ENCODE measurements around the gene ADAM22.

ADAM22 gene

GRCh38 chr7:88219781-88220747 is 286.0 kb downstream of the ADAM22 start, which contains the start of gene SRI:
Gene SRI, minus strand, starts transcription at chr7:88220038. Its CDS starts 12 bp downstream, at chr7:88220026.
- H3K9me3 ChIP-seq (ENCODE audit: control insufficient read depth, insufficient read depth, low read length) = no peaks in the 10 kb centered on the region
- H3K4me1 ChIP-seq (ENCODE audit: insufficient read depth, low read length) = peaks cover 20% of the 10 kb centered on the region; the same call in 1 of the 2 replicates
- H3K36me3 ChIP-seq (ENCODE audit: insufficient read depth, low read length) = no peaks in the 10 kb centered on the region
- H3K9ac ChIP-seq (ENCODE audit: low read depth, low read length) = peak within 1 kb of the TSS; percentile 87

DNA sequence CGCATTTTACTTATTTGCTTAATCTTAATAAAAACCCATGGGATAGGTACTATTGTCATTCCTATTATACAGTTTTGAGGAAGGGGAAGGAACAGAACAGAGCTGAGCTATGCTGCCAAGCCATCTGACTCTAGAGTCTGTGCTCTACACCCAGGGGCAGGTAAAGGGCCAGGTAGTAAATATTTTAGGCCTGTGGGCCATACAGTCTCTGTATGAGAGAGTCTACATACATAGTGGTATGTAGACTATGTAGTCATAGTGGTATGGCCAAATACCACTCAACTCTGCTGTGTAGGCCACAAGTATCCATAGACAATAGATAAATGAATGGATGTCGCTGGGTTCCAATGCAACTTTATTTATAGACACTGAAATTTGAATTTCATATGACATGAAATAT is 289.2 kb downstream of the ADAM22 start:
- H3K4me1 ChIP-seq (ENCODE audit: insufficient read depth, low read length) = peaks cover 6% of the 10 kb centered on the region; the same call in 1 of the 2 replicates
- H3K36me3 ChIP-seq (ENCODE audit: insufficient read depth, low read length) = no peaks in the 10 kb centered on the region
- H3K9me3 ChIP-seq (ENCODE audit: control insufficient read depth, insufficient read depth, low read length) = no peaks in the 10 kb centered on the region
- no peak overlapping the region for H3K9ac ChIP-seq (ENCODE audit: low read depth, low read length)

GRCh38 chr7:88224601-88225275 is 290.7 kb downstream of the ADAM22 start:
- H3K36me3 ChIP-seq (ENCODE audit: insufficient read depth, low read length) = no peaks in the 10 kb centered on the region
- H3K9ac ChIP-seq (ENCODE audit: low read depth, low read length) = no peak overlapping the region
- H3K9me3 ChIP-seq (ENCODE audit: control insufficient read depth, insufficient read depth, low read length) = no peaks in the 10 kb centered on the region; the same call in 1 of the 2 replicates
- peaks cover 4% of the 10 kb centered on the region; the same call in 1 of the 2 replicates for H3K4me1 ChIP-seq (ENCODE audit: insufficient read depth, low read length)

- H3K36me3 ChIP-seq (ENCODE audit: insufficient read depth, low read length) = no peaks in the 10 kb centered on the region
- H3K4me1 ChIP-seq (ENCODE audit: insufficient read depth, low read length) = no peaks in the 10 kb centered on the region
- H3K9me3 ChIP-seq (ENCODE audit: control insufficient read depth, insufficient read depth, low read length) = no peaks in the 10 kb centered on the region; the same call in 1 of the 2 replicates
- no peak overlapping the region for H3K9ac ChIP-seq (ENCODE audit: low read depth, low read length)
These were observed 292.1 kb downstream of the ADAM22 start for GRCh38 chr7:88226201-88226600.

- H3K36me3 ChIP-seq (ENCODE audit: insufficient read depth, low read length) = no peaks in the 10 kb centered on the region
- no peak overlapping the region for H3K9ac ChIP-seq (ENCODE audit: low read depth, low read length)
- no peaks in the 10 kb centered on the region for H3K4me1 ChIP-seq (ENCODE audit: insufficient read depth, low read length)
- no peaks in the 10 kb centered on the region; the same call in 1 of the 2 replicates for H3K9me3 ChIP-seq (ENCODE audit: control insufficient read depth, insufficient read depth, low read length)
These were observed 292.9 kb downstream of the ADAM22 start for GRCh38 chr7:88226886-88227516.

- Histone ChIP-seq H3K4me1 (ENCODE audit: insufficient read depth, low read length) (no peaks in the 10 kb centered on the region), H3K36me3 (ENCODE audit: insufficient read depth, low read length) (no peaks in the 10 kb centered on the region), H3K9ac (ENCODE audit: low read depth, low read length) (no peak overlapping the region), H3K9me3 (ENCODE audit: control insufficient read depth, insufficient read depth, low read length) (no peaks in the 10 kb centered on the region; the same call in 1 of the 2 replicates)
These were observed 295.4 kb downstream of the ADAM22 start for GRCh38 chr7:88229302-88229995.

- Histone ChIP-seq H3K4me1 (ENCODE audit: insufficient read depth, low read length) (no peaks in the 10 kb centered on the region), H3K9me3 (ENCODE audit: control insufficient read depth, insufficient read depth, low read length) (no peaks in the 10 kb centered on the region; the same call in 1 of the 2 replicates), H3K36me3 (ENCODE audit: insufficient read depth, low read length) (no peaks in the 10 kb centered on the region), H3K9ac (ENCODE audit: low read depth, low read length) (no peak overlapping the region)
These were observed 296.6 kb downstream of the ADAM22 start for GRCh38 chr7:88230646-88231045.

- Histone ChIP-seq H3K4me1 (ENCODE audit: insufficient read depth, low read length) (no peaks in the 10 kb centered on the region), H3K9ac (ENCODE audit: low read depth, low read length) (no peak overlapping the region), H3K36me3 (ENCODE audit: insufficient read depth, low read length) (no peaks in the 10 kb centered on the region), H3K9me3 (ENCODE audit: control insufficient read depth, insufficient read depth, low read length) (no peaks in the 10 kb centered on the region; the same call in 1 of the 2 replicates)
These were observed 299.8 kb downstream of the ADAM22 start for GRCh38 chr7:88233828-88234227.

- H3K4me1 ChIP-seq (ENCODE audit: insufficient read depth, low read length) = no peaks in the 10 kb centered on the region
- no peaks in the 10 kb centered on the region for H3K9me3 ChIP-seq (ENCODE audit: control insufficient read depth, insufficient read depth, low read length)
- no peak overlapping the region for H3K9ac ChIP-seq (ENCODE audit: low read depth, low read length)
- H3K36me3 ChIP-seq (ENCODE audit: insufficient read depth, low read length) = no peaks in the 10 kb centered on the region
These were observed 305.8 kb downstream of the ADAM22 start for GRCh38 chr7:88239852-88240251.

DNA sequence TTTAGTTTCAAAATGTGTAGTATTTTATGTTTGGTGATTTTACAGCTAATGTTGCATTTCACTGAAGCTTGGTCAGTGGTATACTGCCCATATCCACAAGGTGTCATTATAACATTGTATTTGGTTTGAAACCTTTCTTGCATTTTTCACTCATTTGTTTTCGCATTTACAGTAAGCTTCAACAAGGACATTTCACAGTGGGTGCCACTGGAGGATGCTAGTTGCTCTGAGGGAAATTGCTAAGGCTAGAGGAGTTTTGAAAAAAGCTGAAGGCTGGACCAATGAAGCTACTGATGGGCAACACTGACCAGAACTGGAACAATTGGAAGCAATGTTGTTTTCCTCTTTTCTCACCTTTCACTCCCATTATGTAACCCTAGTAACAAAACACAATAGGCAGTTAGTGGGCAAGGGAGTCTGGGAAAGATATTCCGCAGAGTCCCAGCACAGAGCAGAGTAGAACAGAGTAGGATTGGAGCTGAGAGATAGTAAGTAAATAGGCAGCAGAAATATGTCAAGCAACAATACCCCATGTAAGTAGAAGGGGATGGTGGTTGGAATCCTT is 309.4 kb downstream of the ADAM22 start:
- H3K9me3 ChIP-seq (ENCODE audit: control insufficient read depth, insufficient read depth, low read length) = no peaks in the 10 kb centered on the region
- no peaks in the 10 kb centered on the region for H3K4me1 ChIP-seq (ENCODE audit: insufficient read depth, low read length)
- H3K9ac ChIP-seq (ENCODE audit: low read depth, low read length) = no peak overlapping the region
- H3K36me3 ChIP-seq (ENCODE audit: insufficient read depth, low read length) = no peaks in the 10 kb centered on the region

- H3K36me3 ChIP-seq (ENCODE audit: insufficient read depth, low read length) = no peaks in the 10 kb centered on the region
- no peaks in the 10 kb centered on the region for H3K9me3 ChIP-seq (ENCODE audit: control insufficient read depth, insufficient read depth, low read length)
These were observed 310.2 kb downstream of the ADAM22 start for GRCh38 chr7:88244258-88244657.

More at GRCh38 chr7:88244258-88244657, 310.2 kb downstream of the ADAM22 start:
- H3K9ac ChIP-seq (ENCODE audit: low read depth, low read length) = no peak overlapping the region
- H3K4me1 ChIP-seq (ENCODE audit: insufficient read depth, low read length) = no peaks in the 10 kb centered on the region
